SIG-M5 (cell line): ENCODE measurements around the gene ETS1.

Experiments
- DNase-seq: peaks from one replicate; lab custom pipeline; 2025; lab: John Stamatoyannopoulos, UW

Gene ETS1

GRCh38 chr11:128587415-128587814 lies at the start of gene ETS1:
ETS1 (minus strand) TSS chr11:128587558; CDS start chr11:128573130, 14,428 bp downstream.
- DNase-seq: no peak

- DNase-seq: no peak
Observed at GRCh38 chr11:128634395-128634794, 47.0 kb upstream of the ETS1 start.

- no peak for DNase-seq
Observed at GRCh38 chr11:128633384-128633965, 46.1 kb upstream of the ETS1 start.

- no peak for DNase-seq
Observed at GRCh38 chr11:128632141-128632791, 44.9 kb upstream of the ETS1 start.

- no peak for DNase-seq
Observed at GRCh38 chr11:128630367-128631230, 43.2 kb upstream of the ETS1 start.

- DNase-seq: no peak
Observed at GRCh38 chr11:128629516-128630106, 42.3 kb upstream of the ETS1 start.

- DNase-seq: no peak
Observed at GRCh38 chr11:128628686-128629085, 41.3 kb upstream of the ETS1 start.

GRCh38 chr11:128628325-128628673 lies 40.9 kb upstream of the ETS1 start:
- no peak for DNase-seq

- DNase-seq: no peak
Observed at GRCh38 chr11:128627666-128628324, 40.4 kb upstream of the ETS1 start.

GRCh38 chr11:128626913-128627665 lies 39.7 kb upstream of the ETS1 start:
- no peak for DNase-seq

GRCh38 chr11:128625746-128626145 lies 38.4 kb upstream of the ETS1 start:
- DNase-seq: no peak

- no peak for DNase-seq
Observed at GRCh38 chr11:128625326-128625725, 38.0 kb upstream of the ETS1 start.

- DNase-seq: no peak
Observed at GRCh38 chr11:128624269-128625175, 37.2 kb upstream of the ETS1 start.

- no peak for DNase-seq
Observed at GRCh38 chr11:128623091-128623490, 35.7 kb upstream of the ETS1 start.

- no peak for DNase-seq
Observed at GRCh38 chr11:128621601-128622501, 34.5 kb upstream of the ETS1 start.

- no peak for DNase-seq
Observed at GRCh38 chr11:128620309-128621100, 33.1 kb upstream of the ETS1 start.

- DNase-seq: no peak
Observed at GRCh38 chr11:128619540-128620308, 32.4 kb upstream of the ETS1 start.

- DNase-seq: no peak
Observed at GRCh38 chr11:128619007-128619406, 31.6 kb upstream of the ETS1 start.
